GM06990 (cell line): ENCODE results near the gene IFNG.

Experiments
- DNase-seq: peaks from one replicate; pipeline ENCODE4 v3.0.0-alpha.2; 2011; ENCODE audit not compliant: insufficient read length; ENCODE audit errors: extremely low read depth
- H3K27me3 ChIP-seq: replicated peaks from 2 replicates; pipeline ENCODE4 v1.6.0; 2011; ENCODE audit warnings: low read length; ENCODE audit not compliant: control insufficient read depth, insufficient read depth
- H3K36me3 ChIP-seq: 2 replicates; pipeline ENCODE4 v1.5.1; 2011; ENCODE audit warnings: low read length; ENCODE audit not compliant: control insufficient read depth, insufficient read depth
- H3K4me3 ChIP-seq: replicated peaks from 2 replicates; pipeline ENCODE4 v1.5.1; 2011; ENCODE audit warnings: low read depth, mild to moderate bottlenecking, control low read depth, low read length
- CTCF ChIP-seq: IDR thresholded peaks from 2 replicates; pipeline ENCODE4 v1.5.1; 2011; ENCODE audit warnings: low read length, control low read depth, mild to moderate bottlenecking, inconsistent platforms; ENCODE audit not compliant: insufficient read depth, poor library complexity, severe bottlenecking

IFNG gene

GRCh38 chr12:68180792-68181744, 21.5 kb upstream of the IFNG start:
- Histone ChIP-seq H3K27me3 (no peaks in the 10 kb centered on the region; the same call in 1 of the 2 replicates), H3K4me3 (no peak overlapping the region), H3K36me3 (no peaks in the 10 kb centered on the region)
- no peak for TF ChIP-seq CTCF
- no peak for DNase-seq

- Histone ChIP-seq H3K4me3 (no peak overlapping the region), H3K36me3 (no peaks in the 10 kb centered on the region), H3K27me3 (no peaks in the 10 kb centered on the region)
- DNase-seq: no peak
- no peak for TF ChIP-seq CTCF
Measured at GRCh38 chr12:68178774-68179439, 19.4 kb upstream of the IFNG start.

GRCh38 chr12:68178184-68178583, 18.6 kb upstream of the IFNG start:
- no peak for TF ChIP-seq CTCF
- DNase-seq: no peak

GRCh38 chr12:68177562-68177961, 18.0 kb upstream of the IFNG start:
- Histone ChIP-seq H3K36me3 (no peaks in the 10 kb centered on the region), H3K27me3 (no peaks in the 10 kb centered on the region), H3K4me3 (no peak overlapping the region)
- no peak for TF ChIP-seq CTCF
- DNase-seq: no peak

More at GRCh38 chr12:68178184-68178583, 18.6 kb upstream of the IFNG start:
- H3K27me3 ChIP-seq: no peaks in the 10 kb centered on the region
- H3K4me3 ChIP-seq: no peak overlapping the region
- H3K36me3 ChIP-seq: no peaks in the 10 kb centered on the region

- Histone ChIP-seq H3K36me3 (no peaks in the 10 kb centered on the region), H3K4me3 (no peak overlapping the region), H3K27me3 (no peaks in the 10 kb centered on the region)
- no peak for TF ChIP-seq CTCF
- DNase-seq: no peak
Measured at GRCh38 chr12:68176257-68176656, 16.7 kb upstream of the IFNG start.
